ENCODE measurements around the gene STKLD1.

STKLD1 gene

GRCh38 chr9:133346021-133346785 is 30.0 kb upstream of the STKLD1 start:
- no peak for DNase-seq

DNA sequence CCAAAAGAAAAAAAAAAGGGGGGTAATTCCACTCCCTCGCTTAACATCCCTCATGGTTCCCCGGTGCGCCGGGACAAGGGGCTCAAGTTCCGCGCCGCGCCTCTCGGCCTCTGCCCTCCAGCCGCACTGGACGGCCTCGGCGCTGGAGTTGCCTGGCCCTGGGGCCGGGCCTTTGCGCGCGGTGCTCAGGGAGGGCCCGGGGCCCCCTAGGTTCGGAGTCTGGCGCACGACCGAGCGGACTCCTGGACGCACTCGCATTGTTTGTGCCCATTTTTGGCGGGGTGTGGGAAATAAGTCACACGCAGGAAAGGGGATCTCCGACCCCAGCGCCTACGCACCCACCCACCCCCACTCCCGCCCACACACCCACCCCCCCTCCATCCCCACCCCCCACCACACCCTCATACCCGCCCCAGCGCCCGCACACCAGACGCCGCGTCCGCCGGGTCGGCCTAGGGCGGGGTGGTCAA is 28.6 kb upstream of the STKLD1 start:
- peak; percentile 71 for DNase-seq

DNA sequence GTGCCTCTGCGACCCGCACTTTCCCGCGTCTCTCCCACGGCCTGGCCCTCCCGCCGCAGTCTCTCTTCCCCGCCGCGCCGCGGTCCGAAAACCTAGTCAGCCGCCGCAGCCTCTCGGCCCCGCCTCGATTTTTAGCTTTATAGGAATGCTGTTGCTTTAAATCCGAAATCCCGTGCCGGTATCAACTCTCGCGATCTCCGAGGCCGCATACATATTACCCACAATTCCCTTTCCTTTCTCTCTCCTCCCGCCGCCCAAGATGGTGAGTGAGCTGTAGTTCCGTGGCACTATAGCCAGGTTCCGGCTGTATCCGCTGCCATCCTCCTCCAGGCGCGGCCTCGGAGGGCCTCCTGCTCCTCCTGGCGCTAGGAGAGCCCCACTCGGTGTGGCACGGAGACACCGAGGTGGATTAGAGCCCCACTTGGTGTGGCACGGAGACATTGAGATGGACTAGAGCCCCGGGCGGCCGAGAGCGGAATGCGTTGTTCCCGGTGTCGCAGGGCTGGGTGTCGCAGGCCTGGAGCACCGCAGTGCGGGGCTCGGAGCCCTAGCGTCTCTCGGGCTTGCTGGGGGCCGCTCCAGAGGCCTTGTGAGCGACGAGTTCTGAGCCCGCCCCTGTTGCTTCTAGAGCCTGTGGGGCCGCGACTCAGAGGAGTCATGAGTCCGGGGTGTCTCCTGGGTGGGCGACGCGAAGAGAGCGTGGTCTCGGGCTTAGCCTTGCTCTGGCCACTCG is 28.0 kb upstream of the STKLD1 start, which contains the start of the genes MED22 and RPL7A:
Gene MED22, minus strand, starts transcription at position 147 of the 733 bp plus-strand sequence. CDS start 1,469 bp downstream, outside the sequence.
Gene RPL7A, plus strand, starts transcription at position 234 of the 733 bp plus-strand sequence. Its CDS starts 26 bp downstream, at position 260.
- DNase-seq = peak; percentile 98

- DNase-seq = no peak
Measured at GRCh38 chr9:133348718-133349573, 27.2 kb upstream of the STKLD1 start.

GRCh38 chr9:133349965-133350616 is 26.1 kb upstream of the STKLD1 start:
- no peak for DNase-seq

GRCh38 chr9:133351526-133351907 is 24.6 kb upstream of the STKLD1 start:
- DNase-seq = no peak

DNA sequence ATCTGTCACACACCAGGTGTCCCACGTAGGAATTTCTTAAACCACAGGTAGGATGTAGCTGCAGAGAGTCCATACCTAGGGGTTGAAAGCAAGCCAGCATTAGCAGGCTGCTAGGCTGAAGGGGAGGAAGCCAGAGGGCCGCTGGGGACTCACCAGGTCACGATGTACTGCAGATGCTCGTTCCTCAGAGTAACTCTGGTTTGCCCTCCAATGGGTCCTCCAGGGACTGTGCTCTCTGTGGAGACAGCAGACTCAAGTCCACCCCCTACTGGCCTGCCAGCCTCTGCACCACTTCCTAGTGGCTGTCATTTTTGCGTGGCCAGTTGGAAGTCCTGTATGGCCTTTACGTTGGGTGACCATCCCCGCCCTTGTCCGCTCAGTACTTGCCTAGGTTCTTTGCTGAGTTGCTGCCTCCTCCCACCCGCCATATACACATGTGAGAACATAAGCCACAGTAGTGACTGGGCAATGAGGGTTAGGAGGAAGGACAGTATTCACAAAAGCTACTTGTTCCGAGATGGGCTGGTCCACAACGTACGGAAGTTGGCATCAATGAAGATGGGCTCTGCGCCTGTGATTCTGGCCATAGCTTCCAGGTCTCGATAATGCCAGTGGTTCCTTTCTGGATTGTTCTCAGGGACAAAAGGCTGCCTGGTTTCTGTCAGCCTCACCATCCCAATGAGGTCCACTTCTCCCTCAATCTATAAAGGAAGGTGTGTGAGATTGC is 24.1 kb upstream of the STKLD1 start:
- DNase-seq = peak; percentile 55

- no peak for DNase-seq
Measured at GRCh38 chr9:133352635-133353340, 23.4 kb upstream of the STKLD1 start.

DNA sequence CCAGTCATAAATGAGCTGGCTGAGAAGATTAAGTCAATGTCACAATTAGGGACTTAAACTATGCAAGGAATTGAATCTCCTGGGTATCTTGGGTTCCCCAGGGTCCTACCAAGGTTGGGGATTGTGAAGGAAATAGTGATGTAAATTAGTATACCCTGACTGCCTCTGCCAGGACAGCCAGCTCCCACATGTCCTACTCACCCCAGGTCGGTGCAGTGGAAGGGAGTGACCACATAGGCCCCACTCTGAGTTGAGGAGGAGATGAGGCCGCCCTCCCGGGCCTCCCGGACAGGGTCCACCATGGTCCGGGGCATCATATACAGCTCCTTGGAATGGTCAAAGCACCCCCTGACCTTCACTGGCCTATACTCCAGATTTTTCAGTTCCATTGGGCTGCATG is 22.6 kb upstream of the STKLD1 start:
- no peak for DNase-seq

DNA sequence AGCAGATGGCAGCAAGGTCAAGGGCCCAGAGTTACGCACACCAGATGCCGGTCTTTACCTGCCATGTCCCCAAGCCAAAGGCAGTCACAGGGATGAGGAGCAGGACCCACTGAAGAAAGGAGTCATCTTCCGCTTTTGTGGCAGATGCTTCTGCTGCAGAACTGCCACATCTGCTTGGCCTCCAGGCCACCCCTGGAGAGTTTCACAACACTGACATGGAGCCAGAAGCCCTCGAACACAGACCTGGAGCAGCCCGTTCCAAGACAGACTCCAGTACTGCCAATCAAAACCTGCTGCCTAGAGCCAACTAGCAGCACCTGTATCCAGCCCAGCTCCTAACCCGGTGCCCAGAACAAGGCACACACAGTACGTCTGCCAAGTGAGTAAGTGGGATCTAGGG is 21.4 kb upstream of the STKLD1 start:
- no peak for DNase-seq

GRCh38 chr9:133355881-133356357 is 20.2 kb upstream of the STKLD1 start:
- peak; percentile 68 for DNase-seq

- DNase-seq = peak; percentile 94
Measured at GRCh38 chr9:133356391-133357091, 19.6 kb upstream of the STKLD1 start, which contains the start of the genes SURF1 and SURF2. Gene SURF1 (minus strand): TSS chr9:133356487. CDS start chr9:133356453, 34 bp downstream. Gene SURF2 (plus strand): TSS chr9:133356550. CDS start chr9:133356593, 43 bp downstream.

- DNase-seq = no peak
Measured at GRCh38 chr9:133357656-133358055, 18.5 kb upstream of the STKLD1 start.

DNA sequence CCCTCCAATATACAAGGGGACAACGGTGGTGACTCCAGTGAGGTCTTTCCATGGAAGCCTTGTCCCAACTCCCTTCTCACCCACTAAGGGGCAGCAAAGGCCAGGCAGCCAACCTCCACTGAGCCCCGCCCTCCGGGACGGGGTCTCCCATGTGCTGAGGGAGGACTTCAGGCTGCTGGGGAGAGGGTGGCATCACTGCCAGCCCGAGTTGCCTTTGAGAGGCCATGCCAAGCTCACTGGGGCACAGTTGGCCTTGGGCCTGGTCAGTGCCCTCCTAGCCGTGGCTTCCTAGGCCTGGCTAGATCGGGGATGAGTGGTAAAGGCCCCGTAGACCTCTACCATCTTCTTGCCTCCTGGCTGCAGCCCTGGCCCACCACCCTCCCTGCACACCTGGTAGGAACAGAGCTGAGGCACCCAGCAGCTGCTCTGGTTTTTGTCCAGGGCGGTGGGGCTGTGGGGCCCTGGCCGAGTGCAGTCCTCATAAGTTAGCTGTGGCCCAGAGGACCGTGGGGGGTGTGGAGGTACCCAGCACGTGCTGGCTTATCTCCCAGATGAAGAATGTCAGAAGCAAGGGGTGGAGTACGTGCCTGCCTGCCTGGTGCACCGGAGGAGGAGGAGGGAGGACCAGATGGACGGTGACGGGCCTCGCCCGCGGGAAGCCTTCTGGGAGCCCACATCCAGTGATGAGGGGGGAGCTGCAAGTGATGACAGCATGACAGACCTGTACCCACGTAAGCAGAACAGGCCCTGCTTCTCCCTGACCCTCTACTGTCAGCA is 16.6 kb upstream of the STKLD1 start:
- peak; percentile 49 for DNase-seq

DNA sequence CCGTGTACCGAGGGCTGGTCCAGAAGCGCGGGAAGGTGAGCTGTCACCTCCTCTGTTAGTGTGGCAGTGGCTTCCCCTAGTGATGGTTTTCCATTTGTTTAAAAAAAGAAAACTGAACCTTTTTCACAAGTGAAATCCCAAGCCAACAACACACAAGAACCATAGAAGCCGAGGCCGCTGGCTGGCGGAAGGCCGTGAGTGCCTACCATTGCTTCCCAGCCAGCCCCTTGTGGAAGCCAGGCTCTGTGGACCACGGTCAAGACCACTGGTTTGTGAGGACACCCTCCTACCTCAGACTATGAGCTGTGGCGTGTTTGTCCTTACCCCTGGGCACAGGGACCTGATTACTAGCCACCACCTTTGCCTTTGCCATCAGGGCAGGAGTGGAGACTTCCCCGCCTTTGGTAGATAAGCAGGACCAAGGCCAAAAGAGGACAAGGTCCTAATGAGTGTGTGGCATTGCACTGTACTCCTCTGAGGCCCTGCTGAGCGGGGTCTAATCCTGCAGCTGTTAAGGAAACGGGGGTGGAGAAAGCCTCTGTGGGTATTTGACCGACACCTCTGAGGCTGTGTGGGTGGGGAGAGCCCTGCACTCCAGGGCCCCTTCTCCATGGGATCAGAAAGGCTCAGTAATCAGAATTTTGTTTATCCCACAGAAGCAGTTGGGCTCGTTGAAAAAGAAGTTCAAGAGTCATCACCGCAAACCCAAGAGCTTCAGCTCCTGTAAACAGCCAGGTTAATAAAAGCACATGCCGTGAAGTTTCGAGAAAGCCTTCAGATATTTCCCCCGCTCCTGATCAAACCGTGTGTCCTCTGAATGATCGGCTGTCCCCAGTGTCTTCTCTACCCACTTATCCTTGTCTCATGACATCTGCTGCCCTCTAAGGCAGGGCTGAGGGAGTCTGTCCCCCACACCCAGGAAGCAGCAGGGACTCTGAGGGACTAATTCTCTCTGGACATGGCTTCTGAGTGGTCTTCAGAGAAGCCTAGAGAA is 15.5 kb upstream of the STKLD1 start:
- no peak for DNase-seq

DNA sequence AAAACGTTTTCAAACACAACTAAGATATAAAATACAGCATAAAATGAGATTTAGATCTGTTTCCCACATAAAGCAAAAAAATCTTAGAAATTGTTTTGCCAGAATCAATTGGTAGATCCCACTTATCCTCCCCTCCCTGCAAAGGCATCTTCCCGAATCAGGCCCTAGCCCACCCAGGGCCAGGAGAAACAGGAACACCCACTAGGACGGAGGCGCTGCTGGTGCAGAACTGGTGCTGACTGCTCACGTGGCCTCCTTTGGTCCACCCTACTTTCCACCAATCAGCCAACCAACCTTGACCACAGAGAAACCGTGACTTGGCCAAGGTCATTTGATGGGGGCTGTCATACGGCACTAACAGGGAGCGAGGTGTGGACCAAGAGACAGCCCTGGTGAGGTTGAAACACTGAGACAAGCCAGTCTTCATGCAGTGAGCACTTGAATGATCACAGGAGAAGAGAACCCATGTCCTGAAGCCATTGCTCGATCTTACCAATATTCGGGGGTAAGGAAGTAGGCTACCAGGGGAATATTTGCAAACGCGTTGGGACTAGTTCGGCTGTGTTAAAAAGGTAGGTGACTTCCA is 14.6 kb upstream of the STKLD1 start:
- no peak for DNase-seq

DNA sequence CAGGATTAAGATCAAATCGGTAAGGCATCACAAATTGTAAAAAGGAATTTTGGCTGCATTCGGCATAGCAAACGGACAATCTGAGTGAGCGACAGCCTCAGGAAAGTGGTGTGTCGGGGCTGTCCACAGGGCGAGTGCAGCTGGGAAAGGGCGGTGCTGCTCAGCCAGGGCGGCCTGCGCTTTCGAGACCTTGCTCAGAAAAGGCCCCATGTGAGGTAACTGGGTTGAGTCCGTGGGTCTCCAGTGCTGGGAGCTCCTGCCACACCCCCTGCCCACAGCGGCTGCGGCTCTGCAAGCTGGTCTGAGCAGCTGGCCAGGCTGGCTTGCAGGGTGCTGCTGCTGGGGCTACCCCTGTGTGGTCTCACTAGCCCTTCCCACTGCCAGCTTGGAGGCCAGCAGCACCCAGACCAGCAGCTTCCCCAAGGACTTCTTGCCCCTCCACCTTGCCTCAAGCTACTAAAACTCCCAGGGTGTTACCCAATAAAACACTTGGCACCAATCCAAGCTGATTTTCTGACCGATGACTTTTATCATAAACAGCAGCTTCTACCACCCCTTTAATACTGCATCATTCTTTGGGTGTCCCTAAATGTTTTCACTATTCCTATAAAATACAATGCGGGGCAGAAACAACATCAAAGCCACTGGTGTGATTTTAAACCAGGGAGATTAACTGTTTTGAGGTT is 13.7 kb upstream of the STKLD1 start:
- DNase-seq = peak; percentile 61

Measured in NCI-H69 (cell line).